GM12873 (cell line): ENCODE measurements around the gene NR1H3.

Experiments used
- TF ChIP-seq, protein P1 (sequence below): IDR thresholded peaks from 2 replicates; pipeline ENCODE4 v1.5.1; 2012; ENCODE audit warnings: low read depth, mild to moderate bottlenecking, moderate library complexity, low read length, control low read depth; ENCODE audit not compliant: insufficient read depth; ENCODE audit errors: missing control alignments

NR1H3 gene

GRCh38 chr11:47257517-47258316, at the start of gene NR1H3:
Gene NR1H3, plus strand, starts transcription at chr11:47257996. Its CDS starts 1,221 bp downstream, at chr11:47259217.
- TF ChIP-seq, protein P1, sequence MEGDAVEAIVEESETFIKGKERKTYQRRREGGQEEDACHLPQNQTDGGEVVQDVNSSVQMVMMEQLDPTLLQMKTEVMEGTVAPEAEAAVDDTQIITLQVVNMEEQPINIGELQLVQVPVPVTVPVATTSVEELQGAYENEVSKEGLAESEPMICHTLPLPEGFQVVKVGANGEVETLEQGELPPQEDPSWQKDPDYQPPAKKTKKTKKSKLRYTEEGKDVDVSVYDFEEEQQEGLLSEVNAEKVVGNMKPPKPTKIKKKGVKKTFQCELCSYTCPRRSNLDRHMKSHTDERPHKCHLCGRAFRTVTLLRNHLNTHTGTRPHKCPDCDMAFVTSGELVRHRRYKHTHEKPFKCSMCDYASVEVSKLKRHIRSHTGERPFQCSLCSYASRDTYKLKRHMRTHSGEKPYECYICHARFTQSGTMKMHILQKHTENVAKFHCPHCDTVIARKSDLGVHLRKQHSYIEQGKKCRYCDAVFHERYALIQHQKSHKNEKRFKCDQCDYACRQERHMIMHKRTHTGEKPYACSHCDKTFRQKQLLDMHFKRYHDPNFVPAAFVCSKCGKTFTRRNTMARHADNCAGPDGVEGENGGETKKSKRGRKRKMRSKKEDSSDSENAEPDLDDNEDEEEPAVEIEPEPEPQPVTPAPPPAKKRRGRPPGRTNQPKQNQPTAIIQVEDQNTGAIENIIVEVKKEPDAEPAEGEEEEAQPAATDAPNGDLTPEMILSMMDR, result peak; percentile 41

- TF ChIP-seq, protein P1, result no peak
Measured at GRCh38 chr11:47208628-47209027, 49.2 kb upstream of the NR1H3 start.

DNA sequence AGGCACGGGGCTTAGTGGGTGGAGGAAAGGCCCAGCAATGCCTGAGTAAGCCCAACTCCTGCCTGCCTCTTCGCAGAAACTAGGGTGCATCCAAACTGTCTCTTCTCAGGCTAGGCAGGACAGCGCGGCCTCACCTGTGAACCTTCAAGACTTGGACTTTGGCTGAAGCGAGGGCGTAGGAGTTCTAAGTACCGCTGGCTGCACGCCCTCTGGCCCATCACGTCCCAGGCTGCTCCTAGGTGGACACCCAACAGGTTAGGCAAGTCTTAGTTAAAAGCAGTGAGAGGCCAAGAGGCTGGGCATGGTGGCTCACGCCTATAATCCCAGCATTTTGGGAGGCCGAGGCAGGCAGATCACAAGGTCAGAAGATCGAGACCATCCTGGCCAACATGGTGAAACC, 44.9 kb upstream of the NR1H3 start:
- TF ChIP-seq, protein P1, result no peak

DNA sequence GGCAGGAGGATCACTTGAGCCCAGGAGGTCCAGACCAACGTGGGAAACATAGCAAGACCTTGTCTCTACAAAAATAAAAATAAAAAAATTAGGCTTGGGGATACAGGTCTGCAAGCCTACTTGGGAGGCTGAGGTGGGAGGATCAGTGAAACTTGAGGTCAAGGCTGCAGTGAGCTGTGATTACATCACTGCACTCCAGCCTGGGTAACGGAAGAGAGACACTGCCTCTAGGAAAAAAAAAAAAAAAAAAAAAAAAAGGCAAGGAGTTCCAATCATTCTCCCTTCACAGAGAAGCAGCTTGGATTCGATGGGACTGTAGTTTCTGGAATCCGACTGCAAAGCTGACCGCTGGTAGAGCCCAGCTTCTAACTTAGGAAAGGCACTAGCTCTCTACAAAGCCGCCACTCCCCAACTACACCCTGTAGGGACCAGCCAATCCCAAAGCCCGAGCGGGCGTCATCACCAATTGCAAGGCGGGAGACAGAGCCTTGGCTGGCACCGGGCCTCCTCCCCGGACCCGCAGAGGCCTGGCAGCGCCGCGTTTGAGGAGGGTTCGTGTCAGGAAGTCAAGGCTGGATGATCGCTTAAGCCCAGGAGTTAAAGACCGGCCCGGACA, 43.7 kb upstream of the NR1H3 start:
- TF ChIP-seq, protein P1, result no peak

DNA sequence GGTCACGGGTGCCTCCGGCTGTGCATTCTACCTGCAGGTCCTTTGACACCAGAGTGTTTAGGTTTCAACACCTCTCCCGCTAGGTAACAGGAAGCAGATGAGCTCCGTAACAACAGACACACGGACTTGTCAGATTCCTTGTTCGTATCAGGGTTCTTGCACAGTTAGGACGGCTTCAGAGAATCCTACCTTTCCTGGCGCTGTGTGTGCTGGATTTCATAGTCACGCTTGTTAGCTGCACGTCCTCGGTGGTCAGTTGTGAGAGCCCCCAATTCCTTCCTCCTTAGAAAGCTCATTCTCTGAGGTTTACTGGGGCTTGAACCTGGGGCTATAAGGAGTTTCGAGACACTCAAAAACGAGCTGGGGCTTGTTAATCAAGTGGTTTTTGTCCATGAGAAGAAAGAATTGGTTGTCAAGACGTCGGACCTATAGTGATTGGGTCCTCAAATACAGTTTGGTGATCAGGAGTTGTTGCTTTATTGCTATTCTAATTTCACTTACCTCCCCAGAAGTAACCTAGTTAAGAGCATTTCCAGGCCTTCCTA, 42.4 kb upstream of the NR1H3 start:
- TF ChIP-seq, protein P1, result no peak

- TF ChIP-seq, protein P1, result peak; percentile 39
Measured at GRCh38 chr11:47216121-47216798, 41.5 kb upstream of the NR1H3 start.

- TF ChIP-seq, protein P1, result no peak
Measured at GRCh38 chr11:47220401-47220821, 37.4 kb upstream of the NR1H3 start.
